GM20431 (cell line): ENCODE measurements around the gene HIC1.

Experiments
- in situ Hi-C: fragments of 300-500 bp; cut with MseI, MboI; formaldehyde crosslinking; loops from one replicate; pipeline ENCODE4 v1.15.0; 2020; ENCODE audit warnings: low sequenced_read_pairs; ENCODE audit not compliant: unreplicated experiment

Gene HIC1

DNA sequence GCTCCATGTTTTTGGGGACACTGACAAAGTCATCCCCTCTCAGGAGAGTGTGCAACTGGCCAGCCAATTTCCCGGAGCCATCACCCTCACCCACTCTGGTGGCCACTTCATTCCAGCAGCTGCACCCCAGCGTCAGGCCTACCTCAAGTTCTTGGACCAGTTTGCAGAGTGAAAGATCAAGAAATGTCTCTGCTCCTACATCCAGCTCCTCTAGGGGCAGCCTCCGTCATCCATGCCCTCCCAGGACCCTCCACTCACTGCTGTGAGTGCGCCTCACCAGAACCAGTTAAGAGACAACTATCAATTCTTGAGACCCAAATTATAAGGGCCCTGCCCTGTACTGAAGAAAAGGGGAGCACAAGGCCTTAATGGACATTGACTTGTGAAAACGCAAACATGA, 12.0 kb upstream of the HIC1 start:
- in situ Hi-C loops: no loop called here

DNA sequence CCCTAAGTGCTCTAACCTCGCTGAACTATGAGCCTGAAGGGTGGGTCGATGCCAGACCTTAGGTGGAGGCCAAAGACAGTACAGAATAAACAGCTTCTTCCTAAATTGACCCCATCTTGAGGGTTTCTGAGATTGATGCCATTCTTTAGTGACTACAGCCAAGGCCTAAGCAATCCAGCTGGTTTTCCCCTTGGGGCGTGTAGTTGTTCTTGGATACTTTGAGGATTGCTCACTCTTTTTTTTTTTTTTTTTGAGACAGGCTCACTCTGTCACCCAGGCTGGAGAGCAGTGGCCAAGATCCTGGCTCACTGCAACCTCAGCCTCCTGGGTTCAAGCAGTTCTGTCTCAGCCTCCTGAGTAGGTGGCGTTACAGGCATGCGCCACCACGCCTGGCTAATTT, 11.1 kb upstream of the HIC1 start:
- in situ Hi-C loops: no loop called here

GRCh38 chr17:2044263-2044894, 10.5 kb upstream of the HIC1 start:
- in situ Hi-C loops: no loop called here

DNA sequence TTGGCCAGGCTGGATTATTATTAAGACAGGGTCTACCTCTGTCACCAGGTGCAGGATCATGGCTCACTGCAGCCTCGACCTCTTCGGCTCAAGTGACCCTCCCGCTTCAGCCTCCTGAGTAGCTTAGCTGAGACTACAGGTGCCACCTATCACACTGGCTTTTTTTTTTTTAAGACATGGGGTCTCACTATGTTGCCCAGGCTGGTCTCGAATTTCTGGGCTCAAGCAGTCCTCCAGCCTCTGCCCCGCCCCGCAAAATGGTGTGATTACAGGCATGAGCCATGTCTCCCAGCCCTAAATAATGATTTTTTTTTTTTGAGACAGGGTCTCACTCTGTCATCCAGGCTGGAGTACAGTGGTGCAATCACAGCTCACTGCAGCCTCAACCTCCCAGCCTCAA, 7.3 kb upstream of the HIC1 start:
- in situ Hi-C loops: no loop called here

- in situ Hi-C loops: no loop called here
Measured at GRCh38 chr17:2048805-2049204, 6.1 kb upstream of the HIC1 start.

DNA sequence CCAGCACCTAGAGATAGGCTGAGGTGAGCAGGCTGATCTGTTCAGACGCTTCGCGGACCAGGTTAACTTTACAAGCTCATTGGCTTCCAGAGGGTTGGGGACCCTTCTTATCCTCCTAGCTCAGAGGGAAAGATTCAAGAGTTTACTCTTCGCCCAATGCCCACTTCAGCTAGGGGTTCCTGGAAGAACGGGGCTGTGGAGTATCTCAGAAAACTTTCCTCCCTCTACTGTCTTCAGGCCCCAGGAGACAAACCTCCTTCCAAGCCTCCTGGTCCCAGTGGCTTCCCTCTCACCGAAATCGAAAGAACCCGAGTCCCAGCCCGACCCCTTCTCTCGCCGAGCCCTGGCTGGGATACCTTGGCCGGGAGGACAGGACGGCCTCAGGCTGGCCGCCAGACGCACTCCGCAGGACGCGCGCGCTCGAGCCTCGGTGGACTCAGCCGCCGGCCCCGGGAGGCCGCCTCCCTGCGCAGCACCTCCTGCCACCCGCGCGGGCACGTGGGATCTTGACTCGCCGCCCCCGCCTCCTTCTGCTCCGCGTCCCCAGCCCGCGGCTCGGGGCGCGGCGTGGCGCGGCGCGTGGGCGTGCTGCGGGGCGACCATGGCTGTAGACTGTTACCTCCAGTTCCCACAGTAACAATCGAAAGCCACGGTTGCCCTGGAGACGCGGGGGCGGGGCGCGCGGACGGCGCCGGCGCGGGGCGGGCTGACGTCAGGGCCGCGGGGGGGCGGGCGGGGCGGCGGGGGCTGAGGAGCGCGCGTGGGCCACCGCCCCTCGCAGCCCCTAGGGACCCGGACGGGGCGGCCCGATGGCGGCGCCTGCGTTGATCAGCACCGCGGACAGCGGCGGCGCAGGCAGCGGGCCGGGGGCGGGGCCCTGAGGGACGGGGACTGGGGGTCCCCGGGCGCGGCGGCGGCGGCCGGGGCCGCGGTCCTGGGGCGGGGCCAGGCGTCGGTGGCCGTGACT, 5.3 kb upstream of the HIC1 start:
- in situ Hi-C loops: no loop called here

GRCh38 chr17:2050300-2051060, 4.4 kb upstream of the HIC1 start:
- in situ Hi-C loops: no loop called here

GRCh38 chr17:2051061-2051932, 3.6 kb upstream of the HIC1 start:
- in situ Hi-C loops: no loop called here

GRCh38 chr17:2051933-2052559, 2.9 kb upstream of the HIC1 start:
- in situ Hi-C loops: no loop called here

DNA sequence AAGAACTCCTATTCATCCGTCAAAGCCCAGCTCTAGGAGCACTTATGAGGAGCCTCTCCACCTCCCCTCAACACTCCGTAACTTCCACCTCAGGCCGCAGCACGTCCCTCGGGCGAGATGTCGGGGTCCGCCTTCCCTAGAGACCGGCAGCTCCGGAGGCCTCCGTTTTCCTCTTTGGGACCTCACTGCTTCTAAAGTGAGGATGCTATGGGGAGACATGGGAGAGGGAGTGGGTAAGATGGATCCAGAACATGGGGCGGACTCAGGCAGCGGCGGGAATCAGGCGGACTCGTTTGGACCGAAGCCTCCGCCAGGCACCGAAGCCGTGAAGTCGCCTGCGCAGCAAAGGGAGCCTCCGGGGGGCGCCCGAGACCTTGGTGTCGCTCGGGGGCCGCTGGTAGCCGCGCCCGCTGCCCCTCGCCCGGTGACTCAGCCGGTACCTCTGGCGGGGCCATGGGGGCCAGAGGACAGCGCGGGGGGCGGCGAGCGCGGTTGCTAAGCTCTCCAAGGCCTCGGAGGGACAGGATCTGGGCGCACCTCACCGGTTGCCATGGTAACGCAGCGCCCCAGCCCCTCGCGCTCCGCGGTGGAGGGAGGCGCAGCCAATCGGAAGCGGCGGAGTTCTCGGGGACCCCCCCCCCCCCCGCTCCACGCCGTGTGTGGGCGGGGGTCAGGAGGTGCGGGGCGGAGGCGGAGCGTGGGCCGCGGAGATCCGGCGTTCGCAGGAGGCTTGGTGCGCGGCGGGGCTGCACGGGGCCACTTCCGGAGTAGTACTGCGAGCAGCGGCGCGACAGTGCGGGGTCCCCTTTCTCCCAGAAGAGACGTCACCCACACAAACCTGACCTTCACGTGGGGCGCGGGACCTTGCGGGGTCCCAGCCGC, 1.3 kb upstream of the HIC1 start:
- in situ Hi-C loops: no loop called here

DNA sequence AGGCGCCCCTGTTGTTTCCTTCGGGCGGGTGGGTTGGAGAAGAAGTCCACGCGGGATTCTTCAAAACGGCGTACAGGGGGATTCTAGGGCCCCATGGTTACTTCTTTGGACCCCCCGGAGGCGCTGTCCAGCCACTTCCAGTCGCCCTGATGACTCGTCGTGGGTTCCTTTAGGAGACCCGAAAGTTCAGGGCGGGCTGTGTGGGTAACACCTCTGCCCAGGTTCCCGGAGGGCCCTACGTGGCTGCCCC, 716 bp upstream of the HIC1 start:
- in situ Hi-C loops: no loop called here

- in situ Hi-C loops: no loop called here
Measured at GRCh38 chr17:2055292-2056205, 646 bp downstream of the HIC1 start.

DNA sequence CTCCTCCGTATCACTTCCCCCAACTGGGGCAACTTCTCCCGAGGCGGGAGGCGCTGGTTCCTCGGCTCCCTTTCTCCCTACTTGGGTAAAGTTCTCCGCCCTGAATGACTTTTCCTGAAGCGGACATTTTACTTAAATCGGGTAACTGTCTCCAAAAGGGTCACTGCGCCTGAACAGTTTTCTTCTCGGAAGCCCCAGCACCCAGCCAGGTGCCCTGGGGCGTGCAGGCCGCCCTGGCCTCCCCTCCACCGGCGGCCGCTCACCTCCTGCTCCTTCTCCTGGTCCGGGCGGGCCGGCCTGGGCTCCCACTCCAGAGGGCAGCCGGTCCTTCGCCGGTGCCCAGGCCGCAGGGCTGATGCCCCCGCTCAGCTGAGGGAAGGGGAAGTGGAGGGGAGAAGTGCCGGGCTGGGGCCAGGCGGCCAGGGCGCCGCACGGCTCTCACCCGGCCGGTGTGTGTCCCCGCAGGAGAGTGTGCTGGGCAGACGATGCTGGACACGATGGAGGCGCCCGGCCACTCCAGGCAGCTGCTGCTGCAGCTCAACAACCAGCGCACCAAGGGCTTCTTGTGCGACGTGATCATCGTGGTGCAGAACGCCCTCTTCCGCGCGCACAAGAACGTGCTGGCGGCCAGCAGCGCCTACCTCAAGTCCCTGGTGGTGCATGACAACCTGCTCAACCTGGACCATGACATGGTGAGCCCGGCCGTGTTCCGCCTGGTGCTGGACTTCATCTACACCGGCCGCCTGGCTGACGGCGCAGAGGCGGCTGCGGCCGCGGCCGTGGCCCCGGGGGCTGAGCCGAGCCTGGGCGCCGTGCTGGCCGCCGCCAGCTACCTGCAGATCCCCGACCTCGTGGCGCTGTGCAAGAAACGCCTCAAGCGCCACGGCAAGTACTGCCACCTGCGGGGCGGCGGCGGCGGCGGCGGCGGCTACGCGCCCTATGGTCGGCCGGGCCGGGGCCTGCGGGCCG, 1.6 kb downstream of the HIC1 start:
- in situ Hi-C loops: no loop called here

GRCh38 chr17:2057175-2057759, 2.4 kb downstream of the HIC1 start:
- in situ Hi-C loops: no loop called here

GRCh38 chr17:2057760-2058585, 3.1 kb downstream of the HIC1 start:
- in situ Hi-C loops: no loop called here
